ENCODE results near the gene RAB44.
A peak's percentile ranks its signal among the peaks of the same experiment; 100 is the strongest.

Gene RAB44

DNA sequence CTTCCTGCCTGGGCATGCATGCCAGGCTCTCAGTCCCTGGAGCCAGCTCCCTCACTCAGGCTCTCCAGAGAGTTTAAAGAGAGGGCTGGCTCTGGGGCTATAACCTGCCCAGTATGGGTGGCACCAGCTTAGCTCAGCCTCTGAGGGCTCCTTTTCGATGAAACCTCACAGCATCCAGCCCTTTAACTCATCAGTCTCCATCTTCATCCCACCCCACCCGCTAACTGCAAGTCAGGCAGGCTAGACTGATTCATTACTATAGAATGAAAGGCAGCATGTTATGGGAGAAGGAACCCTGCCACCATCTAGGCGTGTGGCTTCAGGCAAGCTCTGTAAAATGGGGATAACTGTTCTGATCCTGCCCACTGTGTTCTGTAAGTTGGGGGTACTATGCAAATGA is 53.5 kb downstream of the RAB44 start:
- no peak for DNase-seq (ENCODE audit: low read depth in 1 of 2, low spot score in 1 of 2)

GRCh38 chr6:36751833-36752186 is 54.2 kb downstream of the RAB44 start:
- no peak for DNase-seq (ENCODE audit: low read depth in 1 of 2, low spot score in 1 of 2)

DNA sequence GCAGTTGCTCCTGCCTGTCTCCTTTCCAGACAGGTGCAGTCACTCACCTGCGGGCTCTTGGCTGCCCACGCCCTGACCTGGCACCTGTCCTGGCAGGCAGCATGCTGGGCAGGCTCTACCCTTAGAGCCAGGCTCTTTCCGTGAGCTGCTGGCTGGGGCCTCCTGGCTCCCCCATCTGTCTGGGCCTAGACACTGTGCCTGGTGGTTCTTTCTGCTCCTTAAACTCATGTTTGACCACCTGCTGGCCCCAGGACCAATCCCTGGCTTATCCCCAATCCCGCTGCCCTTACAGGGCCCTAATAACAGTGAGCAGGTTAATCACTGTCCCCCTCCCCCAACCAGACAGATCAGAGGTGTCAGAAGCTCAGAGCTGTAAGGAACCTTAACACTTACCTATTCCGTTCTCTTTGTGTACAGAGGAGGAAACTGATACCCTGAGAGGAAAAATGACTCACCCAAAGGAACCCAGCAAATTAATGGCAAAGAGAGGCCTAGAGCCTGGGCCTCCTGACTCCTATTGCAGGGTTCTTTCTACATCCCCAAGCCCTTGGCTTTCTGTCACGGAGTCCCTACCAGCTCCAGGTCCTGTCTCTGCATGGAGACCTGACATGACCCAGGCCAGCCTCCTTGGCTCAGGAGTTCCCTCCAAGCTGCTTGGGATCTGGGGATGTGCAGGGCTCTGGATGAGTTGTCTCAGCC is 54.7 kb downstream of the RAB44 start:
- no peak for DNase-seq (ENCODE audit: low read depth in 1 of 2, low spot score in 1 of 2)

GRCh38 chr6:36752886-36753506 is 55.4 kb downstream of the RAB44 start:
- no peak for DNase-seq (ENCODE audit: low read depth in 1 of 2, low spot score in 1 of 2)

- no peak for DNase-seq (ENCODE audit: low read depth in 1 of 2, low spot score in 1 of 2)
Observed at GRCh38 chr6:36753671-36754405, 56.2 kb downstream of the RAB44 start.

GRCh38 chr6:36754582-36755434 is 57.2 kb downstream of the RAB44 start:
- no peak for DNase-seq (ENCODE audit: low read depth in 1 of 2, low spot score in 1 of 2)

DNA sequence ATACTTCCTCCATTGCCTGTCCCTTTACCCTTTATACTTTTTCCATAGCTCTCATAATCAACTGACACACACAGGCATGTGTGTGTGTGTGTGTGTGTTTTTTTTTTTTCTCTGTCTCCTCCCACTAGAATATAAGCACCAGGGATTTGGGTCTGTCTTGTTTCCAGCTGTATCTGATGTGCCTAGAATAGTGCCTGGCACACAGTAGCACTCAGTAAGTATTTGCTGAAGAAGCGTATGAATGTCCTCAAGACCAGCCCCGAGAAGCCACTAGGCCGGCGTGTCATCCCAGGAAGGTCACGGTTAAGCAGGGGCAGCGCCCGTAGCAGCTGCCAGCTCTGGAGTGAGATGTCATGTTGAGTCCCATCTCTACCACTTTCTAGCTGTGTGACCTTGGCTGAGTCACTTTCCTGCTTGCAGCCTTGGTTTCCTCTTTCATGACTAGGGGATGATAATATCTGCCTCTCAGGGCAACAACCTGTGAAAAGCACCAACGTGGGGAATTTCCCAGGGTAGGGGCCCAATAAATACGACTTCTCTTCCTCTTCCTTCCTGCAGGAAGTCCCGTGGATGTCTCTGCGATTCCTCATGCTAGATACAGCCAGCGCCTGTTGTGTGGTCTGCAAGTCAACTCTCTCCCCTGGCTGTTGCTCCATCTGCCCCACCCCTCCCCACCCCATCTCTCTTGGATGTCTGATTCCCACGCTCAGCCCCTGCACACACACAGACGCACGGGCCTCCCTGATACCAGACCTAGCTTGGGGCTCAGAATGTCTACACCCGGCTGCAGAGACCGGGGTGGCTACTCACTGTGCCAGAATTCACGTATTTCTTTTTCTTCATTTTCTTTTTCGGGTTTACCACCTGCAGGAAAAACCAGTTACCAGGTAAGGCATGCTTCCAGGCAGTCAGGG is 58.1 kb downstream of the RAB44 start:
- peak; percentile 27 to 68 for DNase-seq (ENCODE audit: low read depth in 1 of 2, low spot score in 1 of 2)

GRCh38 chr6:36756786-36757185 is 59.2 kb downstream of the RAB44 start:
- no peak for DNase-seq (ENCODE audit: low read depth in 1 of 2, low spot score in 1 of 2)

GRCh38 chr6:36757206-36757605 is 59.6 kb downstream of the RAB44 start:
- peak in 1 of 2 donors; percentile 12 for DNase-seq (ENCODE audit: low read depth in 1 of 2, low spot score in 1 of 2)

GRCh38 chr6:36757943-36758508 is 60.4 kb downstream of the RAB44 start:
- no peak for DNase-seq (ENCODE audit: low read depth in 1 of 2, low spot score in 1 of 2)

GRCh38 chr6:36758516-36759147 is 61.0 kb downstream of the RAB44 start:
- DNase-seq (ENCODE audit: low read depth in 1 of 2, low spot score in 1 of 2) = no peak

DNA sequence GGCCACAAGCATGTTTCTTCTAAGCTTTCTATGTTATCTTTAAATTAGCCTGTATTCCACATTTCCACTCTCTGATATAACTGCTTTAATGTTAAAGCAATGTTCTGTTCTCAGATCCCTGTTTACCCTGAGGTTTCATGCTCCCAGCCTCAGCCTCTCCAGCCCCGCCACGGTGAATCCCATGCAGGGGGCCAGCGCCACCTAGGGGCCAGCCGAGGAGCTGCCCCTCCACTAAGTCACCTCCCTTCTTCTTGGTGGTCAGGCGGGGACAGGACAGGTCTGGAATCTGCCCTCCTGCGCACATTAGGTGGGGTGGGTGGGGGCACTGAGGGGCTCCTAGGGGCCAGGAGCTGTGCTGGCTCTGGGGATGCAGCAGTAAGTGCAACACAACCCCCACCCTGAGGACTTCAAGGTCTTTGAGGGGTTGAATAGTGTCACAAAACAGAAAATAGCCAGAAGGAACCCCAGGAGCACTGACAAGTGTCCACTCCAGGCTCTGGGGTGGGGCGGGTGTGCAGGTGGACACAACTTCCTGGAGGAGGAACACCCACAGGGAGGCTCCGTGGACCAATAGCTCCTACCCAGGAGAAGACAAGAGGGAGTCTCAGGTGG is 61.6 kb downstream of the RAB44 start:
- peak; percentile 70 to 71 for DNase-seq (ENCODE audit: low read depth in 1 of 2, low spot score in 1 of 2)

DNA sequence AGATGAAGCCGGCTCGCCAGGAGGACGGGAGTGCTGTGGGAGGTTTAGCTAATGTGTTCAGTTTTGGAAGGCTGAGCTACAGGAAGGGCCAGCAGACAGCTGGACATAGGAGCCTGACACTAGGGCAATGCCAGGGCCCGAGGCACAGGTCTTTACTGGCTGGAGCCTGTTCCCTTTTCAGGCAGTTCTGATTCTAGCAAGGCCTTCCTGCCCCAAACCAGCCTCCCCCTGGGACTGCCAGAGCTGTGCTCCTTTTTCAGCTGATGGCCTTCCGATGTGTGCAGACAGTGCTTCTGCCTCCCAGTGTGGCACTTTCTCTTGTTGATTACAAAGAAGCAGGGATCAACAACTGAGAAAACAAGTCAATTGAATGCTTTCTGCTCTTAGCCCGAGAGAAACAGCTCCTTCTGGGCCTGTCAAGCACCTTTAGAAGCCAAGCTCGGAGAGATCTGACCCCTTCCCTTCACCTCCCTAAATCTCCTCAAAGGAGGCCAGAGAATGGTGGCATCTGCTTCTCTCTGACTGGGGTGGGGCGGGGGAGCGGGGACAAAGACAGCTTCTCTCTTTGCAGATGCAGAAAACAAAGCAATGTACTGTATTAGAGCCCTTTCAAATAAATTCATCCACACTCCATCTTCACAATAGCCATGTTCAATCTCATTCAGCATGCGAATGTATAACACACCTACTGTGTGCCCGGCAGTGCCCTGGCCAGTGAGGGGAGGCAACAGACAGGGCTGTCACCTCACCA is 63.2 kb downstream of the RAB44 start:
- no peak for DNase-seq (ENCODE audit: low read depth in 1 of 2, low spot score in 1 of 2)

DNA sequence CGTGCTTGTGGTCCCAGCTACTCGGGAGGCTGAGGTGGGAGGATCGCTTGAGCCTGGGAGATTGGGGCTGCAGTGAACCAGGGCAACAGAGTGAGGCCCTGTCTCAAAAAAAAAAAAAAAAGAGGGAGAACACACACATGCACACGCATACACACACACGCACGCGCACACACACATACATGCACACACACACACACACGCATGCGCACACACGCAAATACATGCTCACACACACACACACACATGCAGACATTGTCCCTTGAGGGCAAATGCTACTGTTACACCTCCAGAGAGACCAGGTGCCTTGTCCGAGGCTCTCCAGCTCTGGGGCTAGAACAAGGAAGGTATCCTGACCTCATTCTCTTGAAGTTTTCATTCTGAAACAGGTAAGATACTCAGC is 64.5 kb downstream of the RAB44 start:
- no peak for DNase-seq (ENCODE audit: low read depth in 1 of 2, low spot score in 1 of 2)

DNA sequence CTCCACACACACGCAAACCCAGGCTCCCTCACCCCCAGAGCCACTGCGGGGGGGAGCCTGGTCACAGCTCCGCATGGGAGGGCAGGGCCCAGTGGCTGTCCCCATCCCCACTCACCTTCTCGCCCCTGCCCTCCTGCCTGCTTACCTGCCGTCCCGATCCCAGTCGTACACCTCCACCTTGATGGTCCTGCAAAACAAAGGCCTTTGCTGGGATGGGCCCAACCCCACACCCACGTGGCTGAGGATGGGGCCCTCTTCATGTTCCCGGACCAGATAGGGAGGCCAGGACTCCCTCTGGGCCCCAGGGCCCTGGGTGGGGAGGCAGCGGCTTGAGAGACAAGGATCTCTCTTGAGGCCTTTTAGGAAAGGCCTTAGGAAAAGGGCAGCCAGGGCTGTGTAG is 67.6 kb downstream of the RAB44 start:
- DNase-seq (ENCODE audit: low read depth in 1 of 2, low spot score in 1 of 2) = no peak

- DNase-seq (ENCODE audit: low read depth in 1 of 2, low spot score in 1 of 2) = peak; percentile 54 to 57
Observed at GRCh38 chr6:36765594-36766398, 68.2 kb downstream of the RAB44 start.

DNA sequence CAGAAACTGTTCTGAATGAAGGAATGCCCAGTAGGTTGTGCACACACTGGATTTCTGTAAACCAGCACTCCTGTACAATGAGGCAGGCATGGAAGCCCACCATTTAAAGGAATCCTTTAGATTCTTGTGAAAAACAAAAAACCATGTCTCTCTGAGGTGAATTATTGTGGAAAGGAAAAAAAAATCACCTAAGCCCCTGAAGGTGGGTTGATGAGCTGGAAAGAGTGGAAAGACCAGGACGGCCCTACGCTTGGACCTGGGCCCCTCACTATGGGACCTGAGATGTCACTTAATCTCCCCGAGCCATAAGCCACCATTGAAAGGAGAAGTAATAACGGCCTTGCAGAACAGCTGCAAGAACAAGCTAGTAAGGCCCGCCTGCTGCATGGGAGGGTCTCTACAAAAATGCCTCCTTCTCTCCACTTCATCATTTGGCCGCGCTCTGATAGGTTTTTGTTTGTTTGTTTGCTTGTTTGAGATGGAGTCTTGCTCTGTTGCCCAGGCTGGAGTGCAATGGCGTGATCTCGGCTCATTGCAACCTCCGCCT is 68.8 kb downstream of the RAB44 start:
- DNase-seq (ENCODE audit: low read depth in 1 of 2, low spot score in 1 of 2) = no peak

Data from activated T-helper 1 cell treated with anti-CD3 and anti-CD28 coated beads, Interleukin-2, amount 50 U/mL, for 16 hours (primary cell).